ENCODE data around the gene STXBP5.

STXBP5 gene

GRCh38 chr6:147381712-147382111 is 177.5 kb downstream of the STXBP5 start:
- no peak for DNase-seq (ENCODE audit: low read depth)

DNA sequence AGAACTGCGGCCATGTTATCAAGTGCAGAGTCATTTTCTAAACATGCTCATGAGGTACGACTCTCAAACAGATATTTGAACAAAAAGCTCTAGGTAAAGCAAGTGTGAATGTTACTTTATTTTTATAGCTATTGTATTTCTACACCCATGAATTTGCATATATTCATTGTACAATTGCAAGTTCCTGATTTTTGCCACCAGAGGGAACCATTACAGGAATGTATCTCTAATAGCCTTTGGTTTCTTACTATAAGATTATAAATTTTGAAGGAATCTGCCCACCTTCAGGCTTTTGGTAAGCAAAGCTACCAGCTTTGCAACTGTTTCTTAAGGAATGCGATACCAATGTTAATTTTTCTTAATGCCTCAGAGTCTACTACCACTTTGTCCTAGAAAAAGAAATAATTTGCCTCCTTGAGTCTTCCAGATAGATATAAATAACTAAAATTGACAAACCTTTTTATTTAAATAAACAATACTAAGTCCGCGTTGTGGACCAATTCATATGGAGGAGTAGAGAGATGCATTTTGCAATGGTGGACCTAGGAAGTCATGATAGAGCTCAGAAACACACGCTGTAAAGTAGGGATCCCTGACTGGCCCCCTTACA is 178.8 kb downstream of the STXBP5 start:
- no peak for DNase-seq (ENCODE audit: low read depth)

GRCh38 chr6:147384029-147384428 is 179.8 kb downstream of the STXBP5 start:
- no peak for DNase-seq (ENCODE audit: low read depth)

DNA sequence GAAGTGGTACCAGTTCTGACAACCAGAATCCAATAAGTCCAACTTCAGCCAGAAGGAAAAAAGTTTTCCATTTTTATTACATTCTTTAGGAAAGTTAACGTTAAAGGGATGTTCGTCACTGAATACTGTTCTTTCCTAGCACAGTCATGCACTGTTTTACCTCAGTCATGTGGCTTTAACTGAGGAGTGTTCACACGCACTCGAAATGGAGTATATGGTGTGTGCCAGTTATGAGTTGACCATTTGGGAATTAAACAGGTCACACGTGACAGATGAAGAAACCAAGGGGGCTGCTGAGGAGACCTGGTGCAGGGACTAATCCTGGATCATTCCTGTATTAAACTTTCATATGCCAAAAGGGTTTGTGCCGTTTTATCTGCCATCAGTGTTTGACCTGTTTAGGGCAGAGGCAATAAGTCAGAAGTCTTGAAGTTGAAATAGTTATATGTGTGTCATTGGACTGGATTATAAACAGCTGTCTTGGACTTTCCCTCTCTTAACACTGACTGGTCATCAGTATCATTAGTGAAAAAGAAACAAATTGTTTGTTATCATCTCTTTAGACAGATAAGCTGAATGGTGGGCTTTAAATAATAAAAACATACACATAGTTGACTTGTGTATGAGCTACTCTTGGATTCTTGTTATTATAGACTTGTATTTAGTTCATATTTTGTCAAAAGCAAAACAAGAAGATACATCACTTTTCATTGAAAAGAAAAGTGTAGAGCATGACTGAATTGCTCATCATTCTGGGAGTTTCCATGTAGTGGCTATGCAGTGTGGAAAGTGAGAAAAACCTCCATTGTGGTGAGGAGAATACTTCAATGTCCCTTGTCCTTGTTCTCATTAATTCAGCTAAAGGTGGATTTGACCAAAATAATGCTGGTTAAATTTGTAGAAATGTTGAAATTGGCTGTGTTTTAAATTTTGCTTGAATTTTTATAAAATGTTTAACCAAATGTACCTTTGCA is 180.8 kb downstream of the STXBP5 start:
- no peak for DNase-seq (ENCODE audit: low read depth)

- DNase-seq (ENCODE audit: low read depth): no peak
These were observed 185.2 kb downstream of the STXBP5 start for GRCh38 chr6:147389463-147389862.

DNA sequence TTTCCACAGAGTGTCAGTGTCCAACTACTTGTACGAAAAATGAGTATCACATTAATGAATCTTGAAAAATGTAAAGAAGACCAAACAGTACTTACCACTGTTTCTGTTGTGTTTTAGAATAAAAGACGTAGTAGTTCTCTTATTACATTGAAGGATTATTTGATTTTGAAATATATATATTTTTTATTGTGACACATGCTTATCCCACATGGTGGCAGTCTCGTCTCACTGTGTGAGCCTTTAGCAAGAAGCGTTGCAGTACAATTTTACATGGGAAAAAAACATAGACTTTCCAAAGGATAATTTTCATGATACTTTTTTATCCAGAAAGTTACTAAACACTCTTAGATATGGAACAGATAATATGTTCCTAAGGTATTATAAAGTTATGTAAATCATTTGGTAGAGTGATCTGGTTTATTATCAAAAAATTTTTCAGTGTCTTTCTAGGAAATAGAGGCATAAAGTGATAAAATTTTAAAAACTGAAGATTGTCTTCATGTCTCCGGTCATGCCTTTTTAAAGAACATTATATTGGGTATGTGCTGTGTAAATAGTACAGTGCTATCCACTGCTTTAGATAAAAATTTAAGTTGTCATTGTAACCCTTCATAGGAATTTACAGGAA is 186.8 kb downstream of the STXBP5 start:
- peak; percentile 24 for DNase-seq (ENCODE audit: low read depth)

GRCh38 chr6:147392917-147393625 is 188.9 kb downstream of the STXBP5 start:
- no peak for DNase-seq (ENCODE audit: low read depth)

DNA sequence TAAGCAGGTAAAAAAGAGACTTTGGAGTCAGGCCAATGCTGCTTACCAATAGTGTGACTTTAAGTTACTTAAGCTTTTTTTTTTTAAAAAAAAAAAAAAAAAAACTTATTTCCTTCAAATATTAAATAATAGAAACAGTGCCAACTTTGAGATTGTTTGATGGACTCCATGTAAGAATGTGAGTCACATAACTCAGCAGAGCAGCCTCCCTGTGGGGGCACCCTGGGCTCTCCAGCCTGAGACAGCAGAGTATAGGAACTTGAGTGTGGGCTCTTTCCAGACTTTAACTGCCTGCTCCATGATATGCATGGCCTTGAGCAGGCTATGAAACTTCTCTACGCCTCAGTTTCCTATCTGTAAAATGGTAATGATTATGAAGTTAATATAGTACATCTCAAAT is 190.9 kb downstream of the STXBP5 start:
- no peak for DNase-seq (ENCODE audit: low read depth)

GRCh38 chr6:147397306-147397705 is 193.1 kb downstream of the STXBP5 start:
- no peak for DNase-seq (ENCODE audit: low read depth)

DNA sequence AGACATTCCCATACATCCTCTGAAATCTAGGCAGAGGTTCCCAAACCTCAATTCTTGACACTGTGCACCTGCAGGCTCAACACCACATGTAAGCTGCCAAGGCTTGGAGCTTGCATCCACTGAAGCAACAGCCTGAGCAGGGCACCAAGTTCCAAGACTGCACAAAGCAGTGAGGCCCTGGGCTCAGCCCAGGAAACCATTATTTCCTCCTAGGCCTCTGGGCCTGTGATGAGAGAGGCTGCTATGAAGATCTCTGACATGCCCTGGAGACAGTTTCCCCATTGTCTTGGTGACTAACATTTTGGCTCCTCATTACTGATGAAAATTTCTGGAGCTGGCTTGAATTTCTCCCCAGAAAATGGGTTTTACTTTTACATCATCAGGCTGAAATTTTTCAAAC is 196.8 kb downstream of the STXBP5 start:
- DNase-seq (ENCODE audit: low read depth): no peak

DNA sequence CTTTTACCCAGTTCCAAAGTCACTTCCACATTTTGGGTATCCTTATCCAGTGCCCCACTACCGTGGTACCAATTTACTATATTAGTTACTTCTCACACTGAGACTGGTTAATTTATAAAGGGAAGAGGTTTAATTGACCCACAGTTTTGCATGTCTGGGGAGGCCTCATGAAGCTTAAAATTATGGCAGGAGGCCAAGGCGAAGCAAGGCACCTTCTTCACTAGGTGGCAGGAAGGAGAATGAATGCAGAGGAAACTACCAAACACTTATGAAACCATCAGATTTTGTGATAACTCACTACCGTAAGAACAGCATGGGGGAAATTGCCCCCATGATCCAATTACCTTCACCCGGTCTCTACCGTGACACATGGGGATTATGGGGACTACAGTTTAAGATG is 197.6 kb downstream of the STXBP5 start:
- DNase-seq (ENCODE audit: low read depth): no peak

DNA sequence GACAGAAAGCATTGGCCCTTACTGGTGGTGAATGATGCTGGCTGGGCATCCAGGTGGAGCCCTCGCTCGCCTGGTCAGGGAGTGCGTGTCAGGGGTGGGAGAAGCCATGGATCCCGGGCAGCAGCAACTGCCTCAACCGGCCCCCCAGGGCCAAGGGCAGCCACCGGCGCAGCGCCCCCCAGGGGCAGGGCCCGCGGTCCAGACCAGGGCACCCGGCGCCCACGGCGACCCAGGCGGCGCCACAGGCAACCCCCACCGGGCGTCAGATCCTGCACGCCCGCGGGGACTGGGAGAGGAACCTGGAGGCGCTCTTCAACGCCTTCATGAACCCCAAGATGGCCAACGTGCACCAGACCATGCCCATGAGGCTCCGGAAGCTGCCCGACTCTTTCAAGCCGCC is 202.6 kb downstream of the STXBP5 start:
- no peak for DNase-seq (ENCODE audit: low read depth)

- no peak for DNase-seq (ENCODE audit: low read depth)
These were observed 203.4 kb downstream of the STXBP5 start for GRCh38 chr6:147407571-147407970.

- no peak for DNase-seq (ENCODE audit: low read depth)
These were observed 212.4 kb downstream of the STXBP5 start for GRCh38 chr6:147416622-147417021.

DNA sequence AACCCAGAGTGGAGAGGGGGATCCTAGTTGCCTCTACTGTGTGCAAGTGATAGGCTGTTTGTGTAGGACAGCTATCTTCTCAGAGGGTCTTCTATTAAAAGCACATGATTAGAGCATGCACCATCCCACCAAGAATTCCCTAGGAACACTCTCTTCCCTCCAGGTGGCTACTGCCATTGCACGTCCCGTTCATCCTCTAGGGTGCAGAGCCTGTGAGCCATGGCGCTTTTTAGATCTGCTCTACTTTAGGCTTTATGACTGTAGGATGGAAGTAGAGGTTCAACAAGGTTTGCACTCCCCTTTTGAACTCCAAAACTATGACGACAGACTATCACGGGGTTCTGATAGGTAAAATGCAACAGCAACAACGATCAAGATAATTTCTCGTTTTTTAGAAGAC is 213.7 kb downstream of the STXBP5 start:
- no peak for DNase-seq (ENCODE audit: low read depth)

DNA sequence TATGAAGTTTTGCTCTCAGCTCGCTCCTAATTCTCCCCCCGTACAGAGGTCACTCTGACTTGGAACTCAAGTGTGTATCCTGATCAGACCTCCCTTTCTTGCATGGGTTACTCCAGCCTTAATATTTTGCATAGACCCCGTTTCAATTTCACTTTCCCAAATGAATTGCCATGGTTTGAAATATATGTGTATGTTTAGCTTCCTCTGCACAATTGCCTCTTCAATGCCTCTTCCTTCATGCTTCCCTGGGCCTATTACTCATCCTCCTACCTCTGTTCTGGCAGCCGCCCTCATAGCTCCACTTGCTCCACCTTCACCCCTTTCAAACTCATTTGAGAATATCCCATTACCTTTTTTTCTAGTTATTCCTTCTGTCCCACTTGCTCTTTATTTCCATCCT is 214.3 kb downstream of the STXBP5 start:
- DNase-seq (ENCODE audit: low read depth): no peak

GRCh38 chr6:147421903-147422302 is 217.7 kb downstream of the STXBP5 start:
- DNase-seq (ENCODE audit: low read depth): no peak

- no peak for DNase-seq (ENCODE audit: low read depth)
These were observed 218.9 kb downstream of the STXBP5 start for GRCh38 chr6:147423111-147423510.

- no peak for DNase-seq (ENCODE audit: low read depth)
These were observed 225.6 kb downstream of the STXBP5 start for GRCh38 chr6:147429794-147430193.

DNA sequence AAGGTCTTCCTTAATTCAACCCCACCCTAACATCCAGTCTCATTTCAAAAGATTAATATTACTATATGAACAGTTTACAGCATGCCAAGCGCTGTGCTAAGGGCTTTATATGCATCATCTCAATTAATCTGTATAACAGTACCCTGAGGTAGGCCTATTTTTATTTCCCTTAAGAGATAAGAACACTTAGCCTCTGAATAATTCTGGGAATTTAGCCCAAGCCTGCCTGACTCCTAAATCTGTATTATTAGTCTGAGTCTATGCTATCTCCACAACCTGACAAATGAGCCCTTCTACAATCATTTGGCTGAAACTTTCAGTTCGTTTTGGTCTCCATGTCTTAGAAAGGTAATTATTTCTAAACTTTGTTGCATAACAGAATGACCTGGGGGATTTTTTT is 226.6 kb downstream of the STXBP5 start:
- DNase-seq (ENCODE audit: low read depth): no peak

- no peak for DNase-seq (ENCODE audit: low read depth)
These were observed 229.9 kb downstream of the STXBP5 start for GRCh38 chr6:147434076-147434475.

GRCh38 chr6:147434516-147434915 is 230.3 kb downstream of the STXBP5 start:
- no peak for DNase-seq (ENCODE audit: low read depth)

Measured in fibroblast of the conjunctiva (primary cell).